WTC11 (cell line): ENCODE results near the gene EHMT1. TPM values are rescaled to one million over a fixed set of nuclear protein-coding genes. Genes with fewer than 3 reads are reported as not detected.

Experiments used
- AR ChIP-seq: fragments of 250-450 bp; sonication (Bioruptor Pico); IDR thresholded peaks from 2 replicates; pipeline ENCODE4 v1.9.0; 2021; ENCODE audit warnings: mild to moderate bottlenecking
- ATF1 ChIP-seq: sonication (generic); formaldehyde crosslinking; IDR thresholded peaks from 2 replicates; pipeline ENCODE4 v1.8.1; 2023; ENCODE audit warnings: mild to moderate bottlenecking, moderate library complexity, missing genetic modification reagents
- ATF6 ChIP-seq: sonication (generic); formaldehyde crosslinking; IDR thresholded peaks from 2 replicates; pipeline ENCODE4 v1.8.1; 2023; ENCODE audit warnings: mild to moderate bottlenecking, missing genetic modification reagents
- CREB1 ChIP-seq: sonication (generic); formaldehyde crosslinking; IDR thresholded peaks from 2 replicates; pipeline ENCODE4 v1.8.0; 2023; ENCODE audit warnings: mild to moderate bottlenecking, missing genetic modification reagents
- CREM ChIP-seq: sonication (generic); formaldehyde crosslinking; IDR thresholded peaks from 2 replicates; pipeline ENCODE4 v1.8.1; 2022; ENCODE audit warnings: mild to moderate bottlenecking, missing genetic modification reagents, moderate library complexity
- E2F4 ChIP-seq: sonication (generic); formaldehyde crosslinking; IDR thresholded peaks from 2 replicates; pipeline ENCODE4 v1.8.1; 2022; ENCODE audit warnings: low read depth, mild to moderate bottlenecking, moderate library complexity, missing genetic modification reagents, borderline replicate concordance
- E2F5 ChIP-seq: sonication (generic); formaldehyde crosslinking; IDR thresholded peaks from 2 replicates; pipeline ENCODE4 v1.8.1; 2022; ENCODE audit warnings: mild to moderate bottlenecking, moderate library complexity, missing genetic modification reagents
- ELF4 ChIP-seq: sonication (generic); formaldehyde crosslinking; IDR thresholded peaks from 2 replicates; pipeline ENCODE4 v1.8.1; 2022; ENCODE audit warnings: low read depth, mild to moderate bottlenecking, moderate library complexity, missing genetic modification reagents
- FOXK1 ChIP-seq: sonication (generic); formaldehyde crosslinking; IDR thresholded peaks from 2 replicates; pipeline ENCODE4 v1.8.0; 2022; ENCODE audit warnings: mild to moderate bottlenecking, moderate library complexity, missing genetic modification reagents
- GRHL2 ChIP-seq: fragments of 250-450 bp; sonication (Bioruptor Pico); IDR thresholded peaks from 2 replicates; pipeline ENCODE4 v1.8.0; 2022; ENCODE audit warnings: mild to moderate bottlenecking, moderate library complexity; ENCODE audit not compliant: insufficient replicate concordance, severe bottlenecking
- HMGXB4 ChIP-seq: sonication (generic); formaldehyde crosslinking; IDR thresholded peaks from 2 replicates; pipeline ENCODE4 v1.8.1; 2023; ENCODE audit warnings: mild to moderate bottlenecking, moderate library complexity, missing genetic modification reagents
- KAT7 ChIP-seq: sonication (generic); formaldehyde crosslinking; IDR thresholded peaks from 2 replicates; pipeline ENCODE4 v1.8.1; 2023; ENCODE audit warnings: missing genetic modification reagents, mild to moderate bottlenecking, borderline replicate concordance
- NFATC4 ChIP-seq: fragments of 250-450 bp; sonication (Bioruptor Pico); IDR thresholded peaks from 2 replicates; pipeline ENCODE4 v1.9.0; 2021; ENCODE audit warnings: mild to moderate bottlenecking
- NFE2L1 ChIP-seq: sonication (generic); formaldehyde crosslinking; IDR thresholded peaks from 2 replicates; pipeline ENCODE4 v1.8.1; 2023; ENCODE audit warnings: missing genetic modification reagents
- PRDM15 ChIP-seq: sonication (generic); formaldehyde crosslinking; IDR thresholded peaks from 2 replicates; pipeline ENCODE4 v1.8.0; 2022; ENCODE audit warnings: missing genetic modification reagents
- RELA ChIP-seq: sonication (generic); formaldehyde crosslinking; IDR thresholded peaks from 2 replicates; pipeline ENCODE4 v1.8.1; 2022; ENCODE audit warnings: missing genetic modification reagents, mild to moderate bottlenecking, borderline replicate concordance
- RORB ChIP-seq: fragments of 250-450 bp; sonication (Bioruptor Pico); IDR thresholded peaks from 2 replicates; pipeline ENCODE4 v1.9.0; 2021; ENCODE audit warnings: mild to moderate bottlenecking
- SOX15 ChIP-seq: fragments of 250-450 bp; sonication (Bioruptor Pico); IDR thresholded peaks from 2 replicates; pipeline ENCODE4 v1.9.0; 2021; ENCODE audit warnings: mild to moderate bottlenecking
- TEAD4 ChIP-seq: sonication (generic); formaldehyde crosslinking; IDR thresholded peaks from 2 replicates; pipeline ENCODE4 v1.8.0; 2022; ENCODE audit warnings: mild to moderate bottlenecking, missing genetic modification reagents
- USF1 ChIP-seq: sonication (generic); formaldehyde crosslinking; IDR thresholded peaks from 2 replicates; pipeline ENCODE4 v1.8.0; 2022; ENCODE audit warnings: mild to moderate bottlenecking, missing genetic modification reagents
- ZNF232 ChIP-seq: sonication (generic); formaldehyde crosslinking; IDR thresholded peaks from 2 replicates; pipeline ENCODE4 v1.8.0; 2022; ENCODE audit warnings: mild to moderate bottlenecking, missing genetic modification reagents
- total RNA-seq: library from RNA; stranded (reverse); gene quantifications from 3 replicates; pipeline ENCODE4 v1.2.3, GENCODE V29; 2021

The EHMT1 gene
- total RNA-seq, 1 experiment from 2014 or later, result 170 TPM

- TF ChIP-seq PRDM15 (CRISPR knock-in tag), result no peak
- no peak for TF ChIP-seq ATF6 (CRISPR knock-in tag)
- peak; percentile 45; the same call in 1 of the 2 replicates for TF ChIP-seq E2F5 (CRISPR knock-in tag)
- TF ChIP-seq CREM, result peak; percentile 77; the same call in 1 of the 2 replicates
- TF ChIP-seq SOX15 (CRISPR knock-in tag), result no peak
- TF ChIP-seq FOXK1 (CRISPR knock-in tag), result peak; percentile 15; the same call in 1 of the 2 replicates
- TF ChIP-seq ATF1 (CRISPR knock-in tag), result peak; percentile 71; the same call in 1 of the 2 replicates
- TF ChIP-seq KAT7 (CRISPR knock-in tag), result peak; percentile 69; the same call in 1 of the 2 replicates
- TF ChIP-seq RELA, result no peak
- TF ChIP-seq NFE2L1 (CRISPR knock-in tag), result peak; percentile 56; the same call in 1 of the 2 replicates
- TF ChIP-seq ZNF232, result peak; percentile 24; the same call in 1 of the 2 replicates
- no peak for TF ChIP-seq GRHL2 (CRISPR knock-in tag)
- TF ChIP-seq HMGXB4 (CRISPR knock-in tag), result peak; percentile 40; the same call in 1 of the 2 replicates
- no peak; the same call in 1 of the 2 replicates for TF ChIP-seq CREB1
- TF ChIP-seq TEAD4 (CRISPR knock-in tag), result 0 out of 2 replicates have a peak, but pooled peaks have one; percentile 29
- no peak for TF ChIP-seq E2F4
- peak; percentile 44; the same call in 1 of the 2 replicates for TF ChIP-seq USF1
- no peak for TF ChIP-seq RORB (CRISPR knock-in tag)
- 0 out of 2 replicates have a peak, but pooled peaks have one; percentile 26 for TF ChIP-seq ELF4
- 0 out of 2 replicates have a peak, but pooled peaks have one; percentile 10 for TF ChIP-seq AR (CRISPR knock-in tag)
- 0 out of 2 replicates have a peak, but pooled peaks have one; percentile 48 for TF ChIP-seq NFATC4
These were observed at the start of gene EHMT1 (continued) for GRCh38 chr9:137618105-137619067.
